ENCODE results near the gene SVOPL.

DNA sequence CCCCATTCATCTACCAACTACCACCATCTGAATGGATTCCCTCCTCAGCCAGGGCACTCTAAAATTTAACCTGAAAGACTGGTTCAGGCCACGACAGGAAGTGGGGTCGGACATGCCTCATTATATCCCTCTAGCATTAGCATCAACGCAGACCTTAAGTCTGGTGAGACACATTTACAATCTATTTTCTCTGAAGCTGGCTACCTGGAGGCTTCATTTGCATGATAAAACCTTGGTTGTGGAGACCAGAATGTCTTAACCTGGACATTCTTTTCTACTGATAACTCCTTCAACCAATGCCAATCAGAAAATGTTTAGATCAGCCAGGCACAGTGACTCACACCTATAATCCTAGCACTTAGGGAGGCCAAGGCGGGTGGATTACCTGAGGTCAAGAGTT lies 42.3 kb downstream of the SVOPL start:
- TF ChIP-seq POLR2AphosphoS5 (IDR thresholded peaks at IDR 0.05; ENCODE audit: low read depth, low read length) (no peak), JUND (IDR thresholded peaks at IDR 0.05) (no peak), RAD21 (IDR thresholded peaks at IDR 0.05; ENCODE audit: low read depth) (no peak), POLR2A (IDR thresholded peaks at IDR 0.05; ENCODE audit: borderline replicate concordance, extremely low read depth, insufficient read depth, insufficient read length) (no peak), CEBPB (IDR thresholded peaks at IDR 0.05; ENCODE audit: low read depth) (no peak), EZH2 (IDR thresholded peaks at IDR 0.05) (no peak), FOSL1 (IDR thresholded peaks at IDR 0.05; ENCODE audit: low read depth) (no peak), EZH2phosphoT487 (IDR thresholded peaks at IDR 0.05; ENCODE audit: borderline replicate concordance) (no peak), SP1 (IDR thresholded peaks at IDR 0.05; ENCODE audit: low read depth) (no peak)
- TF ChIP-seq, protein P1, sequence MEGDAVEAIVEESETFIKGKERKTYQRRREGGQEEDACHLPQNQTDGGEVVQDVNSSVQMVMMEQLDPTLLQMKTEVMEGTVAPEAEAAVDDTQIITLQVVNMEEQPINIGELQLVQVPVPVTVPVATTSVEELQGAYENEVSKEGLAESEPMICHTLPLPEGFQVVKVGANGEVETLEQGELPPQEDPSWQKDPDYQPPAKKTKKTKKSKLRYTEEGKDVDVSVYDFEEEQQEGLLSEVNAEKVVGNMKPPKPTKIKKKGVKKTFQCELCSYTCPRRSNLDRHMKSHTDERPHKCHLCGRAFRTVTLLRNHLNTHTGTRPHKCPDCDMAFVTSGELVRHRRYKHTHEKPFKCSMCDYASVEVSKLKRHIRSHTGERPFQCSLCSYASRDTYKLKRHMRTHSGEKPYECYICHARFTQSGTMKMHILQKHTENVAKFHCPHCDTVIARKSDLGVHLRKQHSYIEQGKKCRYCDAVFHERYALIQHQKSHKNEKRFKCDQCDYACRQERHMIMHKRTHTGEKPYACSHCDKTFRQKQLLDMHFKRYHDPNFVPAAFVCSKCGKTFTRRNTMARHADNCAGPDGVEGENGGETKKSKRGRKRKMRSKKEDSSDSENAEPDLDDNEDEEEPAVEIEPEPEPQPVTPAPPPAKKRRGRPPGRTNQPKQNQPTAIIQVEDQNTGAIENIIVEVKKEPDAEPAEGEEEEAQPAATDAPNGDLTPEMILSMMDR (IDR thresholded peaks at IDR 0.05 in 2 of 3, conservative IDR thresholded peaks at IDR 0.05 in 1 of 3; ENCODE audit: borderline replicate concordance in 1 of 3, insufficient read depth in 1 of 3, low read depth in 2 of 3, low read length in 2 of 3): no peak
- TF ChIP-seq, protein P2, sequence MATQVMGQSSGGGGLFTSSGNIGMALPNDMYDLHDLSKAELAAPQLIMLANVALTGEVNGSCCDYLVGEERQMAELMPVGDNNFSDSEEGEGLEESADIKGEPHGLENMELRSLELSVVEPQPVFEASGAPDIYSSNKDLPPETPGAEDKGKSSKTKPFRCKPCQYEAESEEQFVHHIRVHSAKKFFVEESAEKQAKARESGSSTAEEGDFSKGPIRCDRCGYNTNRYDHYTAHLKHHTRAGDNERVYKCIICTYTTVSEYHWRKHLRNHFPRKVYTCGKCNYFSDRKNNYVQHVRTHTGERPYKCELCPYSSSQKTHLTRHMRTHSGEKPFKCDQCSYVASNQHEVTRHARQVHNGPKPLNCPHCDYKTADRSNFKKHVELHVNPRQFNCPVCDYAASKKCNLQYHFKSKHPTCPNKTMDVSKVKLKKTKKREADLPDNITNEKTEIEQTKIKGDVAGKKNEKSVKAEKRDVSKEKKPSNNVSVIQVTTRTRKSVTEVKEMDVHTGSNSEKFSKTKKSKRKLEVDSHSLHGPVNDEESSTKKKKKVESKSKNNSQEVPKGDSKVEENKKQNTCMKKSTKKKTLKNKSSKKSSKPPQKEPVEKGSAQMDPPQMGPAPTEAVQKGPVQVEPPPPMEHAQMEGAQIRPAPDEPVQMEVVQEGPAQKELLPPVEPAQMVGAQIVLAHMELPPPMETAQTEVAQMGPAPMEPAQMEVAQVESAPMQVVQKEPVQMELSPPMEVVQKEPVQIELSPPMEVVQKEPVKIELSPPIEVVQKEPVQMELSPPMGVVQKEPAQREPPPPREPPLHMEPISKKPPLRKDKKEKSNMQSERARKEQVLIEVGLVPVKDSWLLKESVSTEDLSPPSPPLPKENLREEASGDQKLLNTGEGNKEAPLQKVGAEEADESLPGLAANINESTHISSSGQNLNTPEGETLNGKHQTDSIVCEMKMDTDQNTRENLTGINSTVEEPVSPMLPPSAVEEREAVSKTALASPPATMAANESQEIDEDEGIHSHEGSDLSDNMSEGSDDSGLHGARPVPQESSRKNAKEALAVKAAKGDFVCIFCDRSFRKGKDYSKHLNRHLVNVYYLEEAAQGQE (IDR thresholded peaks at IDR 0.05; ENCODE audit: low read depth): no peak

Measured in HCT116 (cell line).